Activated CD4-positive, alpha-beta memory T cell treated with anti-CD3 and anti-CD28 coated beads for 36 hours (primary cell): ENCODE results near the gene CAPS. TPM values are rescaled to one million over a fixed set of nuclear protein-coding genes. Genes with fewer than 3 reads are reported as not detected.
"Not testable (repeated sequence)": the region's sequence is repeated elsewhere in the genome, so short reads cannot be mapped to it uniquely, and the experiment has no call there.

Source experiments
- CTCF ChIA-PET: fragments of 350-600 bp; sonication (Branson Sonifier 250); formaldehyde crosslinking; loops from one replicate; lab custom pipeline; 2021; ENCODE audit warnings: antibody characterized with exemption, inconsistent platforms; lab: Charles Lee
- POLR2A ChIA-PET: fragments of 350-600 bp; sonication (Branson Sonifier 250); formaldehyde crosslinking; loops from one replicate; lab custom pipeline; 2021; ENCODE audit warnings: antibody characterized with exemption; lab: Charles Lee
- DNase-seq: peaks from one replicate; pipeline ENCODE4 v3.0.0-alpha.2; 2020
- H3K27ac Mint-ChIP-seq: one replicate; pipeline ENCODE4 v1.8.0; 2021; ENCODE audit warnings: mixed read lengths
- H3K27me3 Mint-ChIP-seq: one replicate; pipeline ENCODE4 v1.8.0; 2021; ENCODE audit warnings: mixed read lengths
- H3K36me3 Mint-ChIP-seq: one replicate; pipeline ENCODE4 v1.8.0; 2021; ENCODE audit warnings: mixed read lengths
- H3K4me1 Mint-ChIP-seq: one replicate; pipeline ENCODE4 v1.8.0; 2021; ENCODE audit warnings: low read depth, mixed read lengths
- H3K4me3 Mint-ChIP-seq: one replicate; pipeline ENCODE4 v1.8.0; 2021; ENCODE audit warnings: mild to moderate bottlenecking, mixed read lengths
- H3K9me3 Mint-ChIP-seq: one replicate; pipeline ENCODE4 v1.8.0; 2021; ENCODE audit warnings: mixed read lengths
- intact Hi-C: fragments of 100-400 bp; cut with micrococcal nuclease; formaldehyde crosslinking; loops from one replicate; pipeline ENCODE4 v1.15.1; 2023
- total RNA-seq, 2 experiments: library from RNA; stranded (reverse); gene quantifications; one replicate each; pipeline ENCODE4 v1.2.3, GENCODE V29; 2021

Gene CAPS
- total RNA-seq, 2 experiments from 2014 or later, result 3.7 to 3.9 TPM

DNA sequence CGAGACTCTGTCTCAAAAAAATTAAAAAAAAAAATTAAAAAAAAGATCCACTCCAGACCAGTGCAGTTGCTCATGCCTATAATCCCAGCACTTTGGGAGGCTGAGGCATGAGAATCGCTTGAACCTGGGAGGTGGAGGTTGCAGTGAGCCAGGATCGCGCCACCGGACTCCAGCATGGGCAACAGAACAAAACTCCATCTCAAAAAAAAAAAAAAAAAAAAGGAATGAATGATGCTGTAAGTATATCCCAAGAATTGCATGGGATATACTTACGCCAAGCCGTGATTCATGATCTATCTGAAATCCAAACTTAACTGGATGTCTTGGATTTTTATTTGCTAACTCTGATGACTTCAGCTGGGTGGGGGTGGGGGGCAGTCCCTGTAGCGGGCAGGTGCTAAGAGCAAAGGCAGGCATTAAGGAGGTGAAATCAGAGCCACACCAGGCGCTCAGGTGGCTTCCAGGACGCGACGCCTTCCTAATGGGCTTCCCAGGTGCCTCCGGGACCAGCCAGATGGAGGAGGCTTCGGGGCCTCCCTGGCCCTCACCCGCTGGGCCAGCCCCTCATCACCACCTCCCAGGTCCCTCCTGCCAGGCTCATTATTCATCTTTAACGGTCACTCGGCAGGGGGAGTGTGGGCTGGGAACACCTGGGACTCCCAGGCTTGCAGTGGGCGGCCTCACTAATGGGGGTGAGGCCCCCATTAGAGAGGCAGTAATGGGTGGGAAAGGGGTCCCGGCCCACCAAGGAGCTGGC, 32.3 kb upstream of the CAPS start:
- H3K4me1 Mint-ChIP-seq, result no peaks in the 10 kb centered on the region

DNA sequence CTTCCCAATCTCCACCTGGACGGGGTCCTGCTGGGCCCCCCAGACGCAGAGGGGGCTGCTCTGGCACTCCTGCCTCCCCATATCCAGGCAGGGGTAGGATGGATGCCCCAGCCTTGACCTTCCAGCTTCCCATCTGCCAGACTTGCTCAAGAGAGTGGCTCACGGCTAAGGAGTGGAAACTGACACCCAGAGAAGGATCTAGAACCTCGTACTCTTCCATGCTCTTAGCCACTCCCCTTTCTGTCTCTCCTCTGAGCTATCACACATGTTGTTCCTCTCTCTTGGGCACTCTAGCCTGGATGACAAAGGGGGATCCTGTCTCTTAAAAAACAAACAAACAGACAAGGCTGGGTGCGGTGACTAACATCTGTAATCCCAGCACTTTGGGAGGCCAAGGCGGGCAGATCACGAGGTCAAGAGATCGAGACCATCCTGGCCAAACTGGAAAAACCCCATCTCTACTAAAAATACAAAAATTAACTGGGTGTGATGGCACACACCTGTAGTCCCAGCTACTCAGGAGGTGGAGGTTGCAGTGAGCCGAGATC, 31.6 kb upstream of the CAPS start:
- POLR2A ChIA-PET, result no interaction called here
- CTCF ChIA-PET, result no interaction called here
- Mint-ChIP-seq H3K27ac (no peak overlapping the region), H3K27me3 (peaks cover 6% of the 10 kb centered on the region), H3K36me3 (no peaks in the 10 kb centered on the region), H3K4me1 (no peaks in the 10 kb centered on the region), H3K9me3 (no peaks in the 10 kb centered on the region), H3K4me3 (no peak overlapping the region)
- intact Hi-C loops, result no loop called here
- DNase-seq, result no peak

More for the DNA sequence above, 32.3 kb upstream of the CAPS start:
- no peaks in the 10 kb centered on the region for H3K36me3 Mint-ChIP-seq
- H3K27ac Mint-ChIP-seq, result no peak overlapping the region
- CTCF ChIA-PET, result no interaction called here
- POLR2A ChIA-PET, result no interaction called here
- intact Hi-C loops, result no loop called here
- no peak overlapping the region for H3K4me3 Mint-ChIP-seq
- H3K9me3 Mint-ChIP-seq, result no peaks in the 10 kb centered on the region
- H3K27me3 Mint-ChIP-seq, result peaks cover 9% of the 10 kb centered on the region
- no peak for DNase-seq

DNA sequence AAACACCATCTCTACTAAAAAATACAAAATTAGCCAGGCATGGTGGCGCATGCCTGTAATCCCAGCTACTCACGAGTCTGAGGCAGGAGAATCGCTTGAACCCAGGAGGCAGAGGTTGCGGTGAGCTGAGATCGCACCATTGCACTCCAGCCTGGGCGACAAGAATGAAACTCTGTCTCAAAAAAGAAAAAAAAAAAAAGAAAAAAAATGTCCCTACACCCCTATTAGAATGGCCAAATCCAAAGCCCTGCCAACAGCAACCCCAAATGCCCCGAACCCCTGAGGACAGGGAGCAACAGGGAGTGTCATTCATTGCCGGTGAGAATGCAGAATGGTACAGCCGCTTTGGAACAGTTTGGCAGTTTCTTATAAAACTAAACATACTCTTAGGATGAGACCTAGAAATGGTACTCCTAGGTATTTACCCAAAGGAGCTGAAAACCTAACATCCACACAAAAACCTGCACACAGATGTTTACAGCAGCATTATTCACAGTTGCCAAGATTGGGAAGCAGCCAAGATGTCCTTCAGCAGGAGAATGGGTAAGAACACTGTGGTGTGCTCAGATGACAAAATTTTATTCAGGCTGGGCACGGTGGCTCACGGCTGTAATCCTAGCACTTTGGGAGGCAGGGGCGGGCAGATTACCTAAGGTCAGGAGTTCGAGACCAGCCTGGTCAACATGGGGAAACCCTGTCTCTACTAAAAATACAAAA, 30.7 kb upstream of the CAPS start:
- H3K4me3 Mint-ChIP-seq, H3K9me3 Mint-ChIP-seq, H3K27ac Mint-ChIP-seq, CTCF ChIA-PET, H3K4me1 Mint-ChIP-seq, H3K27me3 Mint-ChIP-seq, POLR2A ChIA-PET, intact Hi-C loops, H3K36me3 Mint-ChIP-seq, DNase-seq: not testable (repeated sequence)

DNA sequence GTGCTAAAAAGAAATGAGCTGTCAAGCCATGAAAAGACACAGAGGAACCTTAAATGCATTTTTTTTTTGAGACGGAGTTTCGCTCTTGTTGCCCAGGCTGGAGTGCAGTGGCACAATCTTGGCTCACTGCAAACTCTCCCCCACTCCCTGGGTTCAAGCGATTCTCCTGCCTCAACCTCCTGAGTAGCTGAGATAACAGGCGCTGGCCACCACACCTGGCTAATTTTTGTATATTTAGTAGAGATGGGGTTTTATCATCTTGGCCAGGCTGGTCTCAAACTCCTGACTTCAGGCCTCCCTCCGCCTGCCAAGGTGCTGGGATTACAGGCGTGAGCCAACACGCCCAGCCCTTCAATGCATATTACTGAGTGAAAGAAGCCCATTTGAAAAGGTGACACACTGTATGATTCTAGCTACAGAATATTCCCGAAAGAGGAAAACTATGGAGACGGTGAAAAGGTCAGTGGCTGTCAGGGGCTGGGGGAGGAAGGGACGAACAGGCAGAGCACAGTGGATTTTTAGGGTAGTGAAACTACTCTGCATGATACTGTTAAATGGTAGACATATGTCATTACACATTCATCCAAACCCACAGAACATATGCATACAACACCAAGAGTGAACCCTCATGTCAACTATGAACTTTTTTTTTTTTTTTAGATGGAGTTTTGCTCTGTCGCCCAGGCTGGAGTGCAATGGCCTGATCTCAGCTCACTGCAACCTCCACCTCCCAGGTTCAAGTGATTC, 29.8 kb upstream of the CAPS start:
- H3K27ac Mint-ChIP-seq, H3K4me3 Mint-ChIP-seq, H3K9me3 Mint-ChIP-seq, DNase-seq, POLR2A ChIA-PET, H3K27me3 Mint-ChIP-seq, H3K36me3 Mint-ChIP-seq, H3K4me1 Mint-ChIP-seq, intact Hi-C loops: not testable (repeated sequence)
- CTCF ChIA-PET, result interaction anchor here (0.5 kb wide), 1 partner anchor 80 kb away, joined by 5 read pairs; no protein-coding TSS in a partner anchor

DNA sequence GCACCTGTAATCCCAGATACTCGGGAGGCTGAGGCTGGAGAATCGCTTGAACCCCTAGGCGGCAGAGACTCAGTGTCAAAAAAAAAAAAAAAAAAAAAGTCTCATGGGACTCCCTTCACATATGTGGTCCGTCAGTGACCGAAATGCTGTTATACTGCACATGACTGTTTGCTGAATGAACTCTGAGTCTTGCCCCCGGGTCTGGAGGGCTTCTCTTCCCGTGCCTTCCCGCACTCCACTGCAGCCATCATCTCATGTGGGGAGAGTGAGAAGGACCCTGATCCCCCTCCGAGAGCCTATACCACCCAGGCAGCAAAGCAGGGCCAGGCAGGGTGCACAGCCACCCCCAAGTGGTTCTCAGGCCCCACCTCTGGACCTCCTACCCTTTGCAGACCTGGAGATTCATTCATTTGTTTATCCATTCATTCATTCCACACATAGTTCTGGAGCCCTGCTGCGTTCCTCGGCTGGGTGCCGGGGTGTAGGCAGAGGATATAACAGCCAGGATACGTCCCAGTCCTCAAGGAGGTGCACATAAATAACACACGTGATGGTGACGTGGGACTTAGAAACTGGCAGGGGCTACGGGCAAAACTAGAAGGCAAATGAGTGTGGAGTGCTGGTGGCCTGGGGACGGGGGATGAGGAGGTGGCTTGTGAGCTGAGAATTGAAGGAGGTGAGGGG, 24.6 kb upstream of the CAPS start:
- no peaks in the 10 kb centered on the region for H3K36me3 Mint-ChIP-seq
- peaks cover 3% of the 10 kb centered on the region for H3K4me1 Mint-ChIP-seq
- ChIA-PET CTCF (interaction anchor here (2.5 kb wide), 1 partner anchor 85 kb away, joined by 16 read pairs; no protein-coding TSS in a partner anchor), POLR2A (no interaction called here)
- intact Hi-C loops, result no loop called here
- H3K27ac Mint-ChIP-seq, result no peak overlapping the region
- peaks cover 6% of the 10 kb centered on the region for H3K27me3 Mint-ChIP-seq
- DNase-seq, result no peak
- no peaks in the 10 kb centered on the region for H3K9me3 Mint-ChIP-seq
- H3K4me3 Mint-ChIP-seq, result no peak overlapping the region

DNA sequence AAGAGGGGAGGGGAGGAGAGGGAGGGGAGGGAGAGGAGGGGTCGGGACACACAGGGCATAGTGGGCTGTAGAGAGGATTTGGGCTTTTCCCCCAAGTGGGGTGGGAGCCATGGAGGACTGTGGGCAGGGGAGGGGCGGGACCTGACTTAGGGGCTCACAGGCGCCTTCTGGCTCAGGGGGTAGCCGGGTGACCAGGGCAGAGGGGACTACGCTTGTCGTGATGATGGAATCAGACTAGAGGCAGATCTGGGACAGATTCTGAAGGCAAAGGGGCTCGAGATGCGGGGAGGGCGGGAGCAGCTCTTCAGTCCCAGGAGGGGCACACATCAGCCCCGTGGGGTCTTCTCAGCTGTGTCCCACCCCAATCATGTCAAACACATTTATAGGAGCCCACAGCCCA, 24.0 kb upstream of the CAPS start:
- H3K4me3 Mint-ChIP-seq, result no peak overlapping the region
- CTCF ChIA-PET, result interaction anchor here (2.5 kb wide), 1 partner anchor 86 kb away, joined by 16 read pairs; no protein-coding TSS in a partner anchor
- H3K9me3 Mint-ChIP-seq, result no peaks in the 10 kb centered on the region
- intact Hi-C loops, result no loop called here
- no peak for DNase-seq
- no peak overlapping the region for H3K27ac Mint-ChIP-seq
- peaks cover 6% of the 10 kb centered on the region for H3K27me3 Mint-ChIP-seq
- POLR2A ChIA-PET, result no interaction called here
- H3K36me3 Mint-ChIP-seq, result no peaks in the 10 kb centered on the region
- H3K4me1 Mint-ChIP-seq, result peaks cover 3% of the 10 kb centered on the region

DNA sequence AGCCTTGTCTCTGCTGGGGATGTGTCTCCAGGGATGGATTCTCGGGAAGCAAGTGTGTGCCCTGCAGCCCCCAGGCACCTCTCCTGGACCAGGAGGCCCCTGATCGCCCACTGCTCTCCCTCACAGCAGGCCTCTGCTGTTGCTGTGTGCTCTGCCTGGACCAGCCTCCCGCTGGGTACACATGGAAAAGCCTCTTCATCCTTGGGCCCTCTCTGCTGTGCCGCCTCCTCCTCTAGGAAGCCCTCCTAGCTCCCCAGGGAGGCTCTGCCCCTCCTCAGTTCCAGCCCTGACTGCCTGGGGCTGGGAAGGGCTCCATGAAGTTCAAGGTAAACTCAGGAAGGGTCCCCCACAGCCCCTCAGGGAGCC, 22.5 kb upstream of the CAPS start:
- no peak for DNase-seq
- peaks cover 3% of the 10 kb centered on the region for H3K4me1 Mint-ChIP-seq
- POLR2A ChIA-PET, result no interaction called here

DNA sequence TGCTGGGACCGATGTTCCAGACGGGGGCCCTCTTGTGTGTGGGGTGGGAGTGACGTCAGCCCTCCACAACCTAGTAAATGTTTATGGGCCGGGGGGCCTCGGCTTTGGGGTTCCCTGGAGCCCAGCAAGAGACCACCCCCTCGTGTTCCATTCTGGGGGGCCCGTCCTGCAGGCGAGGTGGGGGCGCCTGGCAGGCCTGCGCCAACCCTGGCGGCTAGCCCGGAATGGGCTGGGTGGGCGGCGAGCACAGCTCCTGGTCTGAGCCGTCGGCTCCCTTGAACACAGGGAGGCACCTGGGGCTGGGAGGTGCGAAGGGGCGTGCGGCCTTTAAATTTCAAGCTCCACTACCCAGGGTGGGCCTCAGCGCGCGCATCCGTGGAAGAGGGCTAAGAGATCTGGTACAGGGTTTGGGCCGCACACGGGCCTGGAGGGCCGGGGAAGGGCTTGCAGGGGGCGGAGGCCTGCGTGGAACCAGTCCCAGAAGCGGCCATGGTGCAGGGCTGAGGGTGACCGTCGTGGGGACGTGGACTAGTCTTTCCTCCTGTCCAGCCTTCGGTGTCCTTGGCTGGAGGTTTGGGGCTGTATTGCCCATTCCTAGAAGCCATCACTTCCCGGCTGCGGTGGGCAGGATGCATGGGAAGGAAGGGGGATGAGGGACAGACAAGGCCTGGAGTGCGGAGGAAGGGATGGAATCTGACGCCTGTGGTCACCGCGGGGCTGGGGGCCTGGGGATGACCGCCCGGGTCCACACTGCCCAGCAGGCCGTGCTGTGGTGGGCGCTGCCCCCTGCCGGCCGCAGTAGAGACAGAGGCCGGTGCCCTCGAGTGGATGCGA, 21.9 kb upstream of the CAPS start:
- ChIA-PET POLR2A (no interaction called here), CTCF (interaction anchor here (1.0 to 2.5 kb wide), 2 partner anchors 12 to 88 kb away, joined by 3 to 16 read pairs; partner anchors contain the start of gene NDUFA11)
- no peak overlapping the region for H3K27ac Mint-ChIP-seq
- no peaks in the 10 kb centered on the region for H3K9me3 Mint-ChIP-seq
- no peak overlapping the region for H3K4me3 Mint-ChIP-seq
- peaks cover 3% of the 10 kb centered on the region for H3K36me3 Mint-ChIP-seq
- H3K4me1 Mint-ChIP-seq, result peaks cover 3% of the 10 kb centered on the region
- H3K27me3 Mint-ChIP-seq, result peaks cover 6% of the 10 kb centered on the region
- intact Hi-C loops, result no loop called here
- peak; percentile 27 for DNase-seq

More for the DNA sequence above, 22.5 kb upstream of the CAPS start:
- Mint-ChIP-seq H3K4me3 (no peak overlapping the region), H3K27me3 (peaks cover 6% of the 10 kb centered on the region), H3K36me3 (peaks cover 3% of the 10 kb centered on the region), H3K9me3 (no peaks in the 10 kb centered on the region), H3K27ac (no peak overlapping the region)
- intact Hi-C loops, result no loop called here
- CTCF ChIA-PET, result interaction anchor here (1.0 to 2.5 kb wide), 2 partner anchors 12 to 87 kb away, joined by 3 to 16 read pairs; partner anchors contain the start of gene NDUFA11

DNA sequence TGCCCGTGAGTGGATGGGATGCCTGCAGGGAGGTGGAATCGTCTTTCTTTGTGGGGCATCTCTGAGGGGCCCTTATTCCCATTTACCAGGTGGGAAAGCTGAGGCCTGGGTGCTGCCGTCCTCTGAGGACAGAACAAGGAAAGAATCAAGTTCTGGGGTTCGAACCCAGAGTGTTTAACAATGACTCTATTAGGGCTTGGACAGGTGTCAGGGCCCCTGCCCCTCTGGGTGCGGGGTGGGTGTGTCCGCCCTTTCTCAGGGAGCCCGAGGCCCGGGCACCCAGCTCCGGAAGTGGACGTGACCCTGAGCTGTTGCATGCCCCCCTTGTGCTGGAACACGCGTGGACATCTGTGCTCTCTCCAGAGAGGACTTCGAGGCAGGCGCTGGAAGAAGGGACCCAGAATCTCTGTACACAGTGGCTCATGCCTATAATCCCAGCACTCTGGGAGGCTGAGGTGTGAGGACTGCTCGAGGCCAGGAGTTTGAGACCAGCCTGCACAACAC, 21.2 kb upstream of the CAPS start:
- intact Hi-C loops, result no loop called here
- peaks cover 3% of the 10 kb centered on the region for H3K4me1 Mint-ChIP-seq
- H3K27ac Mint-ChIP-seq, result no peak overlapping the region

DNA sequence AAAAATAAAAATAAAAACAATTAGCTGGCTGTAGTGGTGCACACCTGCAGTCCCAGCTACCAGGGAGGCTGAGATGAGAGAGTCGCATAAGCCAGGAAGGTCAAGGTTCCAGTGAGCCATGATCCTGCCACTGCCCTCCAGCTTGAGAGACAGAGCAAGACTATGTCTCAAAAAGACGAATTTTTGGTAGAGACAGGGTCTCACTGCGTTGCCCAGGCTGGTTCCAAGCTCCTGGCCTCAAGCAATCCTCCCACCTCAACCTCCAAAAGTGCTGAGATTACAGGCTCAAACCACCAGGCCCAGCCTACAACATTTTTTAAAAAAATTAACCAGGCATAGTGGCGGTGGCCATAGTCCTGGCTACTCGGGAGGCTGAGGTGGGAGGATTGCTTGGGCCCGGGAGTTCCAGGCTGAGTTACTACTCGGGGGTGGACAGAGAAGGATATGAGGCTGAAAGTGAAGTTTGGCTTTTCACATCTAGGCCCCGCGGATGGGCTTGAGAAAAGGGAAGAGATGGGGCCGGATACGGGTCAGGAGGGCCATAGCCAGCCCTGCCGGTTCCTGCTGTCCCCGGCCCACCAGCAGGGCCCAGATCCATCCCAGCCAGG, 20.7 kb upstream of the CAPS start:
- DNase-seq, result no peak
- Mint-ChIP-seq H3K4me1 (peaks cover 3% of the 10 kb centered on the region), H3K36me3 (peaks cover 3% of the 10 kb centered on the region), H3K27ac (no peak overlapping the region), H3K4me3 (no peak overlapping the region), H3K27me3 (peaks cover 6% of the 10 kb centered on the region), H3K9me3 (no peaks in the 10 kb centered on the region)
- ChIA-PET CTCF (interaction anchor here (1.5 to 1.7 kb wide), 2 partner anchors 10 to 89 kb away, joined by 5 to 6 read pairs; partner anchors contain the start of gene NDUFA11), POLR2A (interaction anchor here (0.6 kb wide), 1 partner anchor 25 kb away, joined by 4 read pairs; no protein-coding TSS in a partner anchor)
- intact Hi-C loops, result no loop called here

More for the DNA sequence above, 21.2 kb upstream of the CAPS start:
- peaks cover 6% of the 10 kb centered on the region for H3K27me3 Mint-ChIP-seq
- peaks cover 3% of the 10 kb centered on the region for H3K36me3 Mint-ChIP-seq
- no peaks in the 10 kb centered on the region for H3K9me3 Mint-ChIP-seq
- CTCF ChIA-PET, result interaction anchor here (1.5 to 1.7 kb wide), 2 partner anchors 11 to 89 kb away, joined by 5 to 6 read pairs; partner anchors contain the start of gene NDUFA11
- POLR2A ChIA-PET, result interaction anchor here (0.6 kb wide), 1 partner anchor 24 kb away, joined by 4 read pairs; no protein-coding TSS in a partner anchor
- no peak overlapping the region for H3K4me3 Mint-ChIP-seq
- no peak for DNase-seq
